GM11168 (cell line): ENCODE results near the gene GPC3.
"Not testable (repeated sequence)": the region's sequence is repeated elsewhere in the genome, so short reads cannot be mapped to it uniquely, and the experiment has no call there.

ENCODE experiments used
- in situ Hi-C: fragments of 300-500 bp; cut with MboI; formaldehyde crosslinking; loops from one replicate; pipeline ENCODE4 v1.12.0; 2022; ENCODE audit warnings: low sequenced_read_pairs; ENCODE audit not compliant: unreplicated experiment

The GPC3 gene

GRCh38 chrX:133726211-133726630 lies 259.2 kb downstream of the GPC3 start:
- in situ Hi-C loops: no loop called here

- in situ Hi-C loops: no loop called here
Measured at GRCh38 chrX:133723930-133724329, 261.5 kb downstream of the GPC3 start.

GRCh38 chrX:133722756-133723155 lies 262.6 kb downstream of the GPC3 start:
- in situ Hi-C loops: no loop called here

GRCh38 chrX:133720269-133720668 lies 265.1 kb downstream of the GPC3 start:
- in situ Hi-C loops: not testable (repeated sequence)

GRCh38 chrX:133715715-133716114 lies 269.7 kb downstream of the GPC3 start:
- in situ Hi-C loops: no loop called here

GRCh38 chrX:133709501-133709900 lies 275.9 kb downstream of the GPC3 start:
- in situ Hi-C loops: no loop called here

- in situ Hi-C loops: no loop called here
Measured at GRCh38 chrX:133706890-133707289, 278.5 kb downstream of the GPC3 start.

- in situ Hi-C loops: no loop called here
Measured at GRCh38 chrX:133702230-133702629, 283.2 kb downstream of the GPC3 start.

GRCh38 chrX:133699023-133699728 lies 286.2 kb downstream of the GPC3 start:
- in situ Hi-C loops: no loop called here

GRCh38 chrX:133698298-133698697 lies 287.1 kb downstream of the GPC3 start:
- in situ Hi-C loops: no loop called here

GRCh38 chrX:133697656-133698055 lies 287.7 kb downstream of the GPC3 start:
- in situ Hi-C loops: no loop called here

- in situ Hi-C loops: no loop called here
Measured at GRCh38 chrX:133689997-133690599, 295.3 kb downstream of the GPC3 start.

GRCh38 chrX:133685822-133686221 lies 299.6 kb downstream of the GPC3 start:
- in situ Hi-C loops: no loop called here

- in situ Hi-C loops: no loop called here
Measured at GRCh38 chrX:133681897-133682296, 303.5 kb downstream of the GPC3 start.

GRCh38 chrX:133681421-133681820 lies 304.0 kb downstream of the GPC3 start:
- in situ Hi-C loops: no loop called here

GRCh38 chrX:133677123-133678063 lies 308.0 kb downstream of the GPC3 start:
- in situ Hi-C loops: no loop called here

GRCh38 chrX:133676344-133677122 lies 308.9 kb downstream of the GPC3 start:
- in situ Hi-C loops: no loop called here

- in situ Hi-C loops: no loop called here
Measured at GRCh38 chrX:133674726-133675470, 310.5 kb downstream of the GPC3 start.

GRCh38 chrX:133670383-133670782 lies 315.0 kb downstream of the GPC3 start:
- in situ Hi-C loops: no loop called here

GRCh38 chrX:133669214-133669613 lies 316.2 kb downstream of the GPC3 start:
- in situ Hi-C loops: no loop called here
